Activated CD8-positive, alpha-beta T cell treated with anti-CD3 and anti-CD28 coated beads, Interleukin-2, amount 10 ng/mL, durations not matched to agents 7 days and 5 days (primary cell): Measurements from ENCODE around the gene RGL2. TPM values are rescaled to one million over a fixed set of nuclear protein-coding genes. Genes with fewer than 3 reads are reported as not detected.
A peak's percentile ranks its signal among the peaks of the same experiment; 100 is the strongest.
"Not testable (repeated sequence)": the region's sequence is repeated elsewhere in the genome, so short reads cannot be mapped to it uniquely, and the experiment has no call there.

Experiments
- ATAC-seq: fragments of 150-1000 bp; cut with Tn5 transposase; one replicate; pipeline ENCODE4 v1.10.0; 2021; ENCODE audit warnings: moderate library complexity
- CTCF ChIA-PET: fragments of 350-600 bp; sonication (Branson Sonifier 250); formaldehyde crosslinking; loops from one replicate; lab custom pipeline; 2021; ENCODE audit warnings: antibody characterized with exemption; lab: Charles Lee
- POLR2A ChIA-PET: fragments of 350-600 bp; sonication (Branson Sonifier 250); formaldehyde crosslinking; loops from one replicate; lab custom pipeline; 2021; ENCODE audit warnings: antibody characterized with exemption; lab: Charles Lee
- DNase-seq: peaks from one replicate; pipeline ENCODE4 v3.0.0-alpha.2; 2020
- H3K27ac Mint-ChIP-seq: one replicate; pipeline ENCODE4 v1.8.0; 2021; ENCODE audit warnings: mild to moderate bottlenecking, mixed read lengths
- H3K27me3 Mint-ChIP-seq: one replicate; pipeline ENCODE4 v1.8.0; 2021; ENCODE audit warnings: low read depth, mixed read lengths
- H3K36me3 Mint-ChIP-seq: one replicate; pipeline ENCODE4 v1.8.0; 2021; ENCODE audit warnings: low read depth, mixed read lengths
- H3K4me1 Mint-ChIP-seq: one replicate; pipeline ENCODE4 v1.8.0; 2021; ENCODE audit warnings: low read depth, mixed read lengths
- H3K4me3 Mint-ChIP-seq: one replicate; pipeline ENCODE4 v1.8.0; 2021; ENCODE audit warnings: mild to moderate bottlenecking, mixed read lengths
- H3K9me3 Mint-ChIP-seq: one replicate; pipeline ENCODE4 v1.8.0; 2022; ENCODE audit warnings: mixed read lengths; ENCODE audit not compliant: insufficient read depth
- total RNA-seq, 2 experiments: library from RNA; stranded (reverse); gene quantifications; one replicate each; pipeline ENCODE4 v1.2.3, GENCODE V29; 2021

Gene RGL2, protein sequence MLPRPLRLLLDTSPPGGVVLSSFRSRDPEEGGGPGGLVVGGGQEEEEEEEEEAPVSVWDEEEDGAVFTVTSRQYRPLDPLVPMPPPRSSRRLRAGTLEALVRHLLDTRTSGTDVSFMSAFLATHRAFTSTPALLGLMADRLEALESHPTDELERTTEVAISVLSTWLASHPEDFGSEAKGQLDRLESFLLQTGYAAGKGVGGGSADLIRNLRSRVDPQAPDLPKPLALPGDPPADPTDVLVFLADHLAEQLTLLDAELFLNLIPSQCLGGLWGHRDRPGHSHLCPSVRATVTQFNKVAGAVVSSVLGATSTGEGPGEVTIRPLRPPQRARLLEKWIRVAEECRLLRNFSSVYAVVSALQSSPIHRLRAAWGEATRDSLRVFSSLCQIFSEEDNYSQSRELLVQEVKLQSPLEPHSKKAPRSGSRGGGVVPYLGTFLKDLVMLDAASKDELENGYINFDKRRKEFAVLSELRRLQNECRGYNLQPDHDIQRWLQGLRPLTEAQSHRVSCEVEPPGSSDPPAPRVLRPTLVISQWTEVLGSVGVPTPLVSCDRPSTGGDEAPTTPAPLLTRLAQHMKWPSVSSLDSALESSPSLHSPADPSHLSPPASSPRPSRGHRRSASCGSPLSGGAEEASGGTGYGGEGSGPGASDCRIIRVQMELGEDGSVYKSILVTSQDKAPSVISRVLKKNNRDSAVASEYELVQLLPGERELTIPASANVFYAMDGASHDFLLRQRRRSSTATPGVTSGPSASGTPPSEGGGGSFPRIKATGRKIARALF
- 10 to 100 TPM; 50.8 to 58.2 TPM for total RNA-seq

- H3K4me1 Mint-ChIP-seq = peaks cover 37% of the 10 kb centered on the region
- ATAC-seq (peak; percentile 43), DNase-seq (peak; percentile 78)
- no peaks in the 10 kb centered on the region for H3K27me3 Mint-ChIP-seq
- H3K27ac Mint-ChIP-seq = peak within 1 kb of the TSS; percentile 99
- peak within 1 kb of the TSS; percentile 98 for H3K4me3 Mint-ChIP-seq
- ChIA-PET CTCF (interaction anchor here (0.7 to 6.6 kb wide), 15 partner anchors 9 to 92 kb away, joined by 3 to 51 read pairs (median 6); partner anchors contain the start of genes B3GALT4, PFDN6, RPS18 and TAPBP), POLR2A (interaction anchor here (0.9 to 4.6 kb wide), 9 partner anchors 8 to 454 kb away, joined by 3 to 54 read pairs (median 17); partner anchors contain the start of genes B3GALT4, PFDN6, RPS18 and TAPBP)
- no peaks in the 10 kb centered on the region for H3K9me3 Mint-ChIP-seq
- peaks cover 54% of the 10 kb centered on the region for H3K36me3 Mint-ChIP-seq
These were observed at the start of gene RGL2 for GRCh38 chr6:33298773-33299236. RGL2 (minus strand) TSS chr6:33298942; CDS start chr6:33298610, 332 bp downstream.

- Mint-ChIP-seq H3K4me3 (no peak overlapping the region), H3K27ac (no peak overlapping the region), H3K36me3 (peaks cover 2% of the 10 kb centered on the region), H3K27me3 (peaks cover 1% of the 10 kb centered on the region), H3K9me3 (no peaks in the 10 kb centered on the region), H3K4me1 (peaks cover 37% of the 10 kb centered on the region)
- CTCF ChIA-PET = no interaction called here
- POLR2A ChIA-PET = no interaction called here
- no peak for ATAC-seq
- DNase-seq = no peak
These were observed 49.1 kb upstream of the RGL2 start for GRCh38 chr6:33347816-33348215.

DNA sequence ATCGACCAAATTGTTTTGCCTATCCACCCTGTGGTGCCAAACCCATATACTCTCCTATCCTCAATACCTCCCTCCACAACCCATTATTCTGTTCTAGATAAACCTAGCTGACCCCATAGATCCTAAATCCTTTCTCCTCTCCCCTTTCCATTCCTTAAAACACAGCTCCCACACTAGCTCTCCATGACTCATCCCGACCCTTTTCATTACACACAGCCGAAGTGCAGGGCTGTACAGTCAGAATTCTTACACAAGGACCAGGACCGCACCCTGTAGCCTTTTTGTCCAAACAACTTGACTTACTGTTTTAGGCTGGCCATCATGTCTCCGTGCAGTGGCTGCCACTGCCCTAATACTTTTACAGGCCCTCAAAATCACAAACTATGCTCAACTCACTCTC is 48.2 kb upstream of the RGL2 start:
- Mint-ChIP-seq H3K4me1 (peaks cover 38% of the 10 kb centered on the region), H3K27ac (peak overlapping the region; percentile 37)
- DNase-seq, H3K9me3 Mint-ChIP-seq, ATAC-seq, POLR2A ChIA-PET, H3K36me3 Mint-ChIP-seq, H3K4me3 Mint-ChIP-seq, H3K27me3 Mint-ChIP-seq, CTCF ChIA-PET: not testable (repeated sequence)

DNA sequence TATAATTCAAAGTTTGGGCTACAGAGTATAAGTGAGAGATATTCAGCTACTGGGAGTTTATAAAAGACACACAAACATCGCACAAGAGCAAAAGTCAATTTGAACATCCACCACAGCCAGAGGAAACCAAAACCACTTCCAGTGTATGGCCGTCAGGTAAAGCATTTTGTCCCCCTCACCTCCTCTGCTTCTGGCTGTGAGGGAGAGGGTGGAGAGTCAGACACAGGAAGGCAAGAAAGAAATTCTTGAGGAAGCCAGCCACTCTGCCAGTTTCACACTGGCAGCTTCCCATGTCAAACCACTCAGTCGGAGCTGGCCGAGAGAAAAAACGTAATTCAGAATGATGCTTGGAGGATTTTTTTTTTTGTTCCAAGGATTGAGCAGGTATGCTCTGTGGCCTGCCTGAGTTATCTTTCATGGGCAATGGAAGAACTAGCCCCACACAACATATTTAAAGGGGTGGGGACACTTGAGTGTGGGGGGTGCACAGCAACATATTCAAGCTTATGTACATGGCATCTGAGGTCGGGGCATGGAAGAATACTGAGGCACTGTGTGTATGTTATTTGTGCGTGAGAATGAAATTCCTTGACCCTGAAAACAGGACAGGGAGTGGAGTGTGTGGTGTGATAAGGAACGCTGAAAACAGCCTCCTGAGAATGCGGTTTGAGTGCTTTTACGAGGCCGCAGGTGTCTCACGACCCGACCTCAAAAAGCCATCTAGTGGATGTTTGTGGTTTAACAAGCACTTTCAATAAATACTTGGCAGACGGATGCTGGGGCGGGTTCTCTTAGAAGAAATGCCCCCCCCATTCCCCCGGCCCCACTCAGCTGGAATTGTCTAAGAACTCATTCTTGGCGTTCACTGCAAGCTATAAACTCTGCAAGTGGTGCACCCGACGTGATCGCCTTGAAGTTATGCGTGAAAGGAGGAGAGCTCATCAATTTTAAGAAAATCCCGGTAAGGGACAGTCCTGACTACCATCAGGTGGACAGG is 46.3 kb upstream of the RGL2 start:
- Mint-ChIP-seq H3K27ac (peak overlapping the region; percentile 94), H3K36me3 (peaks cover 2% of the 10 kb centered on the region)
- CTCF ChIA-PET = interaction anchor here (0.8 to 3.5 kb wide), 18 partner anchors 9 to 234 kb away, joined by 3 to 36 read pairs (median 5); partner anchors contain the start of genes KIFC1, PFDN6, RGL2 and RPS18

GRCh38 chr6:33343953-33344611 is 45.3 kb upstream of the RGL2 start:
- ChIA-PET CTCF (interaction anchor here (0.9 to 3.5 kb wide), 13 partner anchors 8 to 235 kb away, joined by 3 to 36 read pairs (median 8); partner anchors contain the start of genes PFDN6, RGL2, RPS18 and VPS52), POLR2A (interaction anchor here (0.6 to 3.2 kb wide), 16 partner anchors 9 to 1816 kb away, joined by 3 to 36 read pairs (median 6); partner anchors contain the start of genes B3GALT4, CUTA, PFDN6 and RPS18)
- DNase-seq (peak; percentile 81), ATAC-seq (peak; percentile 77)
- peak overlapping the region; percentile 94 for H3K27ac Mint-ChIP-seq
- H3K9me3 Mint-ChIP-seq = no peaks in the 10 kb centered on the region
- H3K27me3 Mint-ChIP-seq = no peaks in the 10 kb centered on the region
- H3K4me1 Mint-ChIP-seq = peaks cover 45% of the 10 kb centered on the region
- peaks cover 2% of the 10 kb centered on the region for H3K36me3 Mint-ChIP-seq
- H3K4me3 Mint-ChIP-seq = peak overlapping the region; percentile 69

More for the DNA sequence above, 46.3 kb upstream of the RGL2 start:
- H3K4me1 Mint-ChIP-seq = peaks cover 40% of the 10 kb centered on the region
- no peaks in the 10 kb centered on the region for H3K9me3 Mint-ChIP-seq
- no peaks in the 10 kb centered on the region for H3K27me3 Mint-ChIP-seq
- ATAC-seq (peak; percentile 68), DNase-seq (peak; percentile 85)
- peak overlapping the region; percentile 69 for H3K4me3 Mint-ChIP-seq
- POLR2A ChIA-PET = interaction anchor here (0.5 to 3.2 kb wide), 17 partner anchors 9 to 1815 kb away, joined by 3 to 36 read pairs (median 6); partner anchors contain the start of genes B3GALT4, CUTA, PFDN6 and RPS18

- CTCF ChIA-PET = interaction anchor here (0.9 to 3.5 kb wide), 9 partner anchors 8 to 236 kb away, joined by 4 to 36 read pairs (median 8); partner anchors contain the start of genes PFDN6, RPS18, VPS52 and WDR46
- POLR2A ChIA-PET = interaction anchor here (0.6 to 3.2 kb wide), 13 partner anchors 9 to 372 kb away, joined by 3 to 36 read pairs (median 6); partner anchors contain the start of genes B3GALT4, PFDN6, RPS18 and SYNGAP1
- not testable (repeated sequence) for H3K36me3 Mint-ChIP-seq, H3K27me3 Mint-ChIP-seq, DNase-seq, H3K9me3 Mint-ChIP-seq
- peak; percentile 30 for ATAC-seq
- peaks cover 46% of the 10 kb centered on the region for H3K4me1 Mint-ChIP-seq
- peak overlapping the region; percentile 94 for H3K27ac Mint-ChIP-seq
- peak overlapping the region; percentile 69 for H3K4me3 Mint-ChIP-seq
These were observed 44.8 kb upstream of the RGL2 start for GRCh38 chr6:33343606-33343952.

DNA sequence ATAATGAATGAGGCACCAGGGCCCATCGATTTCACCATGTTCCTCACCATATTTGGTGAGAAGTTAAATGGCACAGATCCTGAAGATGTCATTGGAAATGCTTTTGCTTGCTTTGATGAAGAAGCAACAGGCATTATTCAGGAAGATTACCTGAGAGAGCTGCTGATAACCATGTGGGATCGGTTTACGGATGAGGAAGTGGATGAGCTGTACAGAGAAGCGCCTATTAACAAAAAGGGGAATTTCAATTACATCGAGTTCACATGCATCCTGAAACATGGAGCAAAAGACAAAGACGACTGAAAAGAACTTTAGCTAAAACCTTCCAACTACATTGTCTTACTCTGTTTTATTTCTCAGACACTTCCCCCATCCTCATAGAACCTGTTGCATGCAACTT is 40.5 kb upstream of the RGL2 start:
- Mint-ChIP-seq H3K27ac (no peak overlapping the region), H3K4me3 (no peak overlapping the region), H3K4me1 (peaks cover 25% of the 10 kb centered on the region), H3K9me3 (no peaks in the 10 kb centered on the region), H3K36me3 (no peaks in the 10 kb centered on the region), H3K27me3 (no peaks in the 10 kb centered on the region)
- POLR2A ChIA-PET = interaction anchor here (1.1 kb wide), 1 partner anchor 15 kb away, joined by 4 read pairs; no protein-coding TSS in a partner anchor
- DNase-seq (no peak), ATAC-seq (no peak)
- CTCF ChIA-PET = no interaction called here

GRCh38 chr6:33336495-33336894 is 37.8 kb upstream of the RGL2 start:
- no peak overlapping the region for H3K27ac Mint-ChIP-seq
- no peaks in the 10 kb centered on the region for H3K27me3 Mint-ChIP-seq
- POLR2A ChIA-PET = interaction anchor here (1.8 kb wide), 1 partner anchor 8 kb away, joined by 5 read pairs; no protein-coding TSS in a partner anchor
- H3K4me1 Mint-ChIP-seq = peaks cover 20% of the 10 kb centered on the region
- H3K36me3 Mint-ChIP-seq = no peaks in the 10 kb centered on the region
- DNase-seq (no peak), ATAC-seq (no peak)
- CTCF ChIA-PET = interaction anchor here (3.2 kb wide), 1 partner anchor 8 kb away, joined by 19 read pairs; no protein-coding TSS in a partner anchor
- no peaks in the 10 kb centered on the region for H3K9me3 Mint-ChIP-seq
- H3K4me3 Mint-ChIP-seq = no peak overlapping the region

DNA sequence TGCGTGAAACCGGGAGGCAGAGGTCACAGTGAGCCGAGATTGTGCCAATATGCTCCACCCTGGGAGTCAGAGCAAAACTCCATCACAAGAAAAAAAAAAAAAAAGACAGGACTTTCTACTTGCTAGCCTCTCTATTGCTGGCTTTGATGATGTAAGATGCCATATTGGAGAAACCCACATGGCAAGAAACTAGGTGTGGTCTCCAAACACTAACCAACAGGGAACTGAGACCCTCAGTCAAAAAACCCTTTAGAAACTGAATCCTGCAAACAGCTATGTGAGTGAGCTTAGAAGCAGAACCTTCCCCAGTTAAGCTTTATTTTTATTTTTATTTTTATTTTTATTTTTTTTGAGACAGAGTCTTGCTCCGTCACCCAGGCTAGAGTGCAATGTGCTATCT is 37.2 kb upstream of the RGL2 start:
- ATAC-seq (no peak), DNase-seq (no peak)
- CTCF ChIA-PET = interaction anchor here (3.2 kb wide), 1 partner anchor 9 kb away, joined by 19 read pairs; no protein-coding TSS in a partner anchor
- POLR2A ChIA-PET = interaction anchor here (1.8 kb wide), 1 partner anchor 9 kb away, joined by 5 read pairs; no protein-coding TSS in a partner anchor
- Mint-ChIP-seq H3K4me1 (peaks cover 22% of the 10 kb centered on the region), H3K27me3 (no peaks in the 10 kb centered on the region), H3K36me3 (no peaks in the 10 kb centered on the region), H3K9me3 (no peaks in the 10 kb centered on the region), H3K27ac (no peak overlapping the region), H3K4me3 (no peak overlapping the region)

DNA sequence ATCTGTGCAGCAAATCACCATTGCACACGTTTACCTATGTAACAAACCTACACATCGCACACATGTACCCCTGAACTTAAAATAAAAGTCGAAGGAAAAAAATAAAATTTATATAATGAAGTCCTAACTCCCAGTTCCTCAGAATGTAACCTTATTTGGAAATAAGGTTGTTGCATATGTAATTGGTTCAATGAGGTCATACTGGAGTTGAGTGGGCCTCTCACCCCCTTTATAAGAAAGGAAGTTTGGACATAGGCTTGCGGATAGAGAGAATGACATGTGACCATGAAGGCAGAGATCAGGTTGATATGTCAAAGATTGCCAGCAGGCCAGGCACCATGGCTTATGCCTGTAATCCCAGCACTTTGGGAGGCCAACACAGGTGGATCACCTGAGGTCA is 34.9 kb upstream of the RGL2 start:
- H3K27ac Mint-ChIP-seq = no peak overlapping the region
- peaks cover 20% of the 10 kb centered on the region for H3K4me1 Mint-ChIP-seq
- POLR2A ChIA-PET = interaction anchor here (0.6 kb wide), 1 partner anchor 12 kb away, joined by 3 read pairs; no protein-coding TSS in a partner anchor
- ATAC-seq = no peak
- no peaks in the 10 kb centered on the region for H3K36me3 Mint-ChIP-seq
- DNase-seq = no peak
- CTCF ChIA-PET = interaction anchor here (2.6 kb wide), 1 partner anchor 11 kb away, joined by 8 read pairs; no protein-coding TSS in a partner anchor
- H3K27me3 Mint-ChIP-seq = no peaks in the 10 kb centered on the region
- no peak overlapping the region for H3K4me3 Mint-ChIP-seq
- H3K9me3 Mint-ChIP-seq = no peaks in the 10 kb centered on the region
